Measurements from ENCODE around the gene TASOR2.

GRCh38 chr10:5681930-5682329, 2.7 kb upstream of the TASOR2 start:
- TF ChIP-seq CTCF (optimal IDR thresholded peaks at IDR 0.05 in 1 of 3, IDR thresholded peaks at IDR 0.05 in 1 of 3, conservative IDR thresholded peaks at IDR 0.05 in 1 of 3; ENCODE audit: extremely low read depth in 1 of 3, insufficient read depth in 2 of 3, low read length in 3 of 3) (no peak), EZH2 (IDR thresholded peaks at IDR 0.05; ENCODE audit: low read length) (no peak)

Measured in keratinocyte (primary cell).